ENCODE measurements around the gene TMED1.

DNA sequence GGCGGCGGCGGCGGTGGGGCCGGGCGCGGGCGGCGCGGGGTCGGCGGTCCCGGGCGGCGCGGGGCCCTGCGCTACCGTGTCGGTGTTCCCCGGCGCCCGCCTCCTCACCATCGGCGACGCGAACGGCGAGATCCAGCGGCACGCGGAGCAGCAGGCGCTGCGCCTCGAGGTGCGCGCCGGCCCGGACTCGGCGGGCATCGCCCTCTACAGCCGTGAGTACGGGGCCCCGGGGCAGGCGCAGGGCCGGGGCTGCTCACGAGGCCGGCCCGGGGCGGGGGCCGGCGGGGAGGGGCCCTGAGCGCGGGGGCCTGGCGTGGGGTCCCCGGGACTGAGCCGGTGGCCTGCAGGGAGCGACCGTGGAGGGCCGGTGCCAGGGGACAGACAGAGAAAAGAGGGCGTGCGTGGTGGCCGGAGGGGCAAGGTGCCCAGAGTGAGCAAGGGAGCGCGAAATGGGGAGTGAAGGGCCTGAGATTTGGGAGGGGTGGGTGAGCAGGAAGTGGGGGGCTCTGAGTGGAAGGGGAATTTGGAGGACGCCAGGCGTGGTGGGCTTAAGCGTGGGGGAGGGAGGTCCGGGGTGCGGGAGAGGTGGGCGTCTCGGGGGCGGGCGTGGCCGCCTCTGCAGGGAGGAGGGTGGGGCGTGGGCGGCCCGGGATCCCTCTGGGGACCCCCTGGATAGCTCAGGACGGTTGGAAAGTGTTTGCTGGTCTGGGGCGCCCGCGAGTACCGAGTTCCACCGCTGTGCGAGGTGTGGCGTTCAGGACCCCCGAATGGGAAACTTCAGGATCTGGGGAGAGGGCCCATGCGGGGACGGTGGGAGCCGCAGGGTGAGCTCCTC lies 35.9 kb upstream of the TMED1 start:
- TF ChIP-seq, protein P1, sequence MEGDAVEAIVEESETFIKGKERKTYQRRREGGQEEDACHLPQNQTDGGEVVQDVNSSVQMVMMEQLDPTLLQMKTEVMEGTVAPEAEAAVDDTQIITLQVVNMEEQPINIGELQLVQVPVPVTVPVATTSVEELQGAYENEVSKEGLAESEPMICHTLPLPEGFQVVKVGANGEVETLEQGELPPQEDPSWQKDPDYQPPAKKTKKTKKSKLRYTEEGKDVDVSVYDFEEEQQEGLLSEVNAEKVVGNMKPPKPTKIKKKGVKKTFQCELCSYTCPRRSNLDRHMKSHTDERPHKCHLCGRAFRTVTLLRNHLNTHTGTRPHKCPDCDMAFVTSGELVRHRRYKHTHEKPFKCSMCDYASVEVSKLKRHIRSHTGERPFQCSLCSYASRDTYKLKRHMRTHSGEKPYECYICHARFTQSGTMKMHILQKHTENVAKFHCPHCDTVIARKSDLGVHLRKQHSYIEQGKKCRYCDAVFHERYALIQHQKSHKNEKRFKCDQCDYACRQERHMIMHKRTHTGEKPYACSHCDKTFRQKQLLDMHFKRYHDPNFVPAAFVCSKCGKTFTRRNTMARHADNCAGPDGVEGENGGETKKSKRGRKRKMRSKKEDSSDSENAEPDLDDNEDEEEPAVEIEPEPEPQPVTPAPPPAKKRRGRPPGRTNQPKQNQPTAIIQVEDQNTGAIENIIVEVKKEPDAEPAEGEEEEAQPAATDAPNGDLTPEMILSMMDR (IDR thresholded peaks at IDR 0.05) = no peak
- no peak for TF ChIP-seq ZFX (IDR thresholded peaks at IDR 0.05; ENCODE audit: borderline replicate concordance)
